Measurements from ENCODE around the gene COMMD1. TPM values are rescaled to one million over a fixed set of nuclear protein-coding genes. Genes with fewer than 3 reads are reported as not detected.

The COMMD1 gene
- total RNA-seq, 4 donors from 2014 or later: 46.2 to 51.7 (median 46.7) TPM

DNA sequence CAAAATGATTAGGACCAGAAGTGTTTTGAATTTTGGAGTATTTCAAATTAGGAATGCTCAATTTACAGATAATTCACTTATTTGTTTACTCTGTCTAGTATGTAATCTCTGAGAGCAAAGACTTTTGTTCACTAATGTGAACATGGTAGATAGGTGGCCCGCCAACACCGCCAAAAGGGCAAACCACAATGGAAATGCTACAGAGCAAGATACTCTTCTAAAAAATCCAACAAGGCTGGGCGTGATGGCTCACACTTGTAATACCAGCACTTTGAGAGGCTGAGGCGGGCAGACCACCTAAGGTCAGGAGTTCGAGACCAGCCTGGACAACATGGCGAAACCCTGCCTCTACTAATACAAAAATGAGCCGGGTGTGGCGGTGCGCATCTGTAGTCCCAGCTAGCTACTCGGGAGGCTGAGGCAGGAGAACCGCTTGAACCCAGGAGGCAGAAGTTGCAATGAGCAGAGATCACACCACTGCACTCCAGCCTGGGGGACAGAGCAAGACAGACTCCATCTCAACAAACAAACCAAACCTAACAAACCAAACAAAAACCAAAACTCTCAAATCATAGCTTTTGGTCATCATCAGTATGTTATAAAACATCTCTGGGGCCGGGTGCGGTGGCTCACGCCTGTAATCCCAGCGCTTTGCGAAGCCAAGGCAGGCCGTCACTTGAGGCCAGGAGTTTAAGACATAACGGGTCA lies 19.4 kb upstream of the COMMD1 start:
- TF ChIP-seq, protein P1, sequence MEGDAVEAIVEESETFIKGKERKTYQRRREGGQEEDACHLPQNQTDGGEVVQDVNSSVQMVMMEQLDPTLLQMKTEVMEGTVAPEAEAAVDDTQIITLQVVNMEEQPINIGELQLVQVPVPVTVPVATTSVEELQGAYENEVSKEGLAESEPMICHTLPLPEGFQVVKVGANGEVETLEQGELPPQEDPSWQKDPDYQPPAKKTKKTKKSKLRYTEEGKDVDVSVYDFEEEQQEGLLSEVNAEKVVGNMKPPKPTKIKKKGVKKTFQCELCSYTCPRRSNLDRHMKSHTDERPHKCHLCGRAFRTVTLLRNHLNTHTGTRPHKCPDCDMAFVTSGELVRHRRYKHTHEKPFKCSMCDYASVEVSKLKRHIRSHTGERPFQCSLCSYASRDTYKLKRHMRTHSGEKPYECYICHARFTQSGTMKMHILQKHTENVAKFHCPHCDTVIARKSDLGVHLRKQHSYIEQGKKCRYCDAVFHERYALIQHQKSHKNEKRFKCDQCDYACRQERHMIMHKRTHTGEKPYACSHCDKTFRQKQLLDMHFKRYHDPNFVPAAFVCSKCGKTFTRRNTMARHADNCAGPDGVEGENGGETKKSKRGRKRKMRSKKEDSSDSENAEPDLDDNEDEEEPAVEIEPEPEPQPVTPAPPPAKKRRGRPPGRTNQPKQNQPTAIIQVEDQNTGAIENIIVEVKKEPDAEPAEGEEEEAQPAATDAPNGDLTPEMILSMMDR (IDR thresholded peaks at IDR 0.05; ENCODE audit: low read depth): no peak

DNA sequence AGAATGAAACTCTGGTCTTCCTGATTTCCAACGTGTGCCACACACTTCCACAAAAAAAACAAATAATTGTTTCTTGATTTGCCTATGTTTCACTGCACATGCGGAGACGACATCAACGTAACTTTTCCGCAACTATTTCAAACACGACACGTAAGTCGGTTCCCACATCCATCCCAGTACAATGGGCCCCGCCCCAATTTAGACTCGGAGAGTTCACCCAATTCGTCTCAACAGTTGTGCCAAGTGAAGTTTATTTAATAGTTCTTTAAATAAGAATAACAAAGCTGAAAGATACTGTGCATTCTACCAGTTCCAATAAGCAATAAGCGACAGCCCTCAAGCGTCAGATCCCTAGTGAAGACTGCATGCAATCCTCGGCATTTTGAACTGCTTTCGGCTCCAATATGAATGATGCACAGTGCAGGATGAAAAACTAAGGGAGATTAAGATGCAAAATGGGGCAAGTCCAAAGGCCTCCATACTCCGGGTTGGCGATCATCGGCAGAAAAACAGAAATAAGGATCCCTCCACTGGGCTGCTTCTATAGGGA lies 17.7 kb upstream of the COMMD1 start:
- TF ChIP-seq, protein P1 (IDR thresholded peaks at IDR 0.05; ENCODE audit: low read depth): no peak

DNA sequence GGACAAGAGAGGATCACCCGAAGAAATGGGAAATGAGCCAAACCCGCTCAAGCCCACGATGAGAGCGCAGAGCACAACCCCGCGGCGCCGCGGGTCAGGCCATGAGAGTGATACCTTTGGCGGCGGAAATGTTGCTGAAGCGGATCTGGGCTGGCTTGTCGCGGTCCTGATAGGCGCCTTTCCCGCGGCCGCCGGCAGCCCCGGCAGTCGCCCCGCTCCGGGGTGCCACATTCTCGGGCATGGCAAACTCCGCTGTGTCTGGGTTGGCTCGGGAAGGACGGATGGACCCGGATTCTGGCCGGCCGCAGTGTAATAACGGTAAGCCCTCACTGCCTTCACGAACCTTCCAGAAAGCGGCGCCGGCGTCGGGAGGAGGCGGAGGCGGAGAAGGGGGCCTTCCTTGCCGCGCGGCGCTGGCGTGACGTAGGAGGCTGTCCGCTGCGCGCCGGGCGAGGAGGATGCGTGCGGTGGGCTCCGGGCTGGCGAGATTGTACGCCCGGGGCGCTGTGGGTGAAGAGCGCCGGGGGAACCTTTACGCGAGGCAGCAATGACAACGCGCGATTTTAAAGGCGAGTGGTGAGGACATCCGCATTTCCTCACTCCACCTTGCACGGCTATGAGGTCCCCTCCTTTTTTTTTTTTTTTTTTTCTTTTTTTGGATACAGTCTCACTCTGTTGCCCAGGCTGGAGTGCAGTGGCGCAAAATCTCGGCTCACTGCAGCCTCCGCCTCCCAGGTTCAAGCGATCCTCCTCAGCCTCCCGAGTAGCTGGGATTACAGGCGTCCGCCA lies 17.0 kb upstream of the COMMD1 start, which contains the start of gene CCT4:
TSS of gene CCT4 (minus strand) at position 390 of the 789 bp plus-strand sequence. CDS start at position 241, 149 bp downstream.
- TF ChIP-seq, protein P1 (IDR thresholded peaks at IDR 0.05; ENCODE audit: low read depth): no peak

DNA sequence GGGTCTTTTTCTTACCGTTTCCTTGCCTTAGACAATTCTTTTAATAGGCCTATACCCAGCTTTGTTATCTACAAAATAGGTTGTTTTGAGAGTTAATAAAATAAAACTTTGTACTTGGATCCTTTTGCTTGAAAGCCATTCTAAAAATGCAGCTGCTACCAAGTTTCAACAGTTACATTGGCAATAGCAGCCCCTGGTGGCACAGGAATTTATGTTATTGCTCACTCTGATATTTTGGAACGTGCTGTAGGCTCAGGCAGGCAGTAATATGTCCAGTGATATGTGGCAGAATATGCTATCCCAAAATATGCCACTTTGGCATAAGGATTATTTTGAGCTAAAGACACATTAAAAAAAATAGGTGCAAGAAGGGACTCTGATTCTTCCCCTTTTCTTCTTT lies 6.7 kb upstream of the COMMD1 start:
- TF ChIP-seq, protein P1 (IDR thresholded peaks at IDR 0.05; ENCODE audit: low read depth): no peak

DNA sequence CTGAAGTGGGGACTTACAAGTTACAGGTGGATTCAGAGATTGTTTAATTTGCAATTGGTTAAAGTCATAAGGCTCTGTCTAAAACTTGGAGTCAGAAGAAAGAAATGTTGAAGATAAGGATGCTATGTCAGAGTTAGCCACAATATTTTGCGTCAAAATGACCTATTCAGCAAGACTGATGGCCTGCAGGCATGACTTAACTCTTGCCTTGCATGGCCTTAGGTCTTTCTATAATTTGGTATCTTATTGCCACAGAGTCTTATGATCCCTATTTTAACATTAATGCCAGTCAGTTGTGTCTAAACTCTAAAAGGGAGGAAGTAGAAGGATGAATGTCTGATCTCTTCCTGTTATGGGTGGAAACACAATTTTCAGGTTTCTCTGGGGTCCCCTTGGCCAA lies 5.2 kb upstream of the COMMD1 start:
- TF ChIP-seq, protein P1 (IDR thresholded peaks at IDR 0.05; ENCODE audit: low read depth): no peak

DNA sequence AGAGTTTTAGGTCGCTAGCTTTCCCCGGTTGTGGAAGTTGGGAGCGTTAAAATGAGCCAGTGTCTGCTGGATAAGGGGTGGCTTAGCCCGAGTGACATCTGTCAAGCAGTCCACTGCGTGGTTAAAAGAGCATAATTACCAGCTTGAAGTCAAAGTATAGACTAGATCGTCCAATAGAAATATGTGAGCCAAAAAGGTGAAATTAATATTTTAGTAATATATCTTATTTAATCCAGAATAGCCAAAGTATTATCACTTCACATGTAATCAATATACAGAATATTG lies 654 bp downstream of the COMMD1 start:
- TF ChIP-seq, protein P1 (IDR thresholded peaks at IDR 0.05; ENCODE audit: low read depth): no peak

DNA sequence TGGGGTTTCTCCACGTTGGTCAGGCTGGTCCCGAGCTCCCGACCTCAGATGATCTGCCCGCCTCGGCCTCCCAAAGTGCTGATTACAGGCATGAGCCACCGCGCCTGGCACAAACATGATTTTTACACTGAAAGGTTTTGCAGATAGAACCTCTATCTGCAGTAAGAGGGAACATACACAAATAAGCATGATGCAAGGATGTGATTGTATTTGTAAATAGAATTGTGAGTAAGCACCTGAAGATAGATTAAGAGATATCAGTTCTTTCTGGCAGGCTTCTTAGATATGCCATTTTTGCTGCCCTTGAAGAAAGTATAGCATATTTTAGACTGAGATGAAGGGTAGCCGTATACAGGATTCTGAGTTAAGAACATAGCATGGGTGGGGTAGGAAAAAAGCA lies 3.6 kb downstream of the COMMD1 start:
- TF ChIP-seq, protein P1 (IDR thresholded peaks at IDR 0.05; ENCODE audit: low read depth): no peak
